ENCODE results near the gene HNRNPL. TPM values are rescaled to one million over a fixed set of nuclear protein-coding genes. Genes with fewer than 3 reads are reported as not detected.
"Not testable (repeated sequence)": the region's sequence is repeated elsewhere in the genome, so short reads cannot be mapped to it uniquely, and the experiment has no call there.

HNRNPL gene
- total and polyA plus RNA-seq, 4 experiments from 2014 or later, result 15.2 to 351 (median 202) TPM

DNA sequence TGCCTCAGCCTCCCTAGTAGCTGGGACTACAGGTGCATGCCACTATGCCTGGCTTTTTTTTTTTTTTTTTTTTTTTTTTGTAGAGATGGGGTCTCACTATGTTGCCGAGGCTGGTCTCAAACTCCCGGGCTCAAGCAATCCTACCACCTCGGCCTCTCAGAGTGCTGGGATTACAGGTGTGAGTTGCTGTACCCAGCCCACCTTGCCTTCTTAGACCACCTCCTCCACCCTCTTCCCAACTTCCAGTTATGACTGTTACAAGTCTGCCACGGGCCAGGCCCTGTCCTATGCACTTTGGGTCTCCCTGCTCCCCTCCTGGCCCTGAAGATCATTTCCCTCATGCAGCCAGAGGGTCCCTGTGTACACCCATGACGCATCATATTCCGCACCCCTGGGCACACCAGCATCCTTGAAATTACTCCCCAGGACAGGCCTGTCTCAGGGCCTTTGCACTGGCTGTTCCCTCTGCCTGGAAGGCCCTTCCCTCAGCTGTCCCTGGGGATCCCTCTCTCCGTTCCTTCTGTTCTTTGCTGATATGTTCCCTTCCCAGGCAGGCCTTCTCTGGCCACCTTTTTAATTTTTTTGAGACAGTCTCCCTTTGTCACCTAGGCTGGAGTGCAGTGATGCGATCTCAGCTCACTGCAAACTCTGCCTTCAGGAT is 40.1 kb downstream of the HNRNPL start:
- no peak for DNase-seq
- Mint-ChIP-seq H3K27ac (peak overlapping the region in 1 of 7 donors; percentile 29), H3K4me1 (peaks cover 4 to 8% (median 6%) of the 10 kb centered on the region in 4 donors), H3K36me3 (no peaks in the 10 kb centered on the region), H3K9me3 (no peaks in the 10 kb centered on the region), H3K27me3 (no peaks in the 10 kb centered on the region), H3K4me3 (no peak overlapping the region)
- Histone ChIP-seq H3K4me1 (ENCODE audit: insufficient read depth, low read length) (peaks cover 6% of the 10 kb centered on the region), H3K27ac (ENCODE audit: low read depth, low read length) (no peak overlapping the region), H3K4me3 (ENCODE audit: low read length in 2 of 2) (no peak overlapping the region), H3K9me3 (ENCODE audit: control insufficient read depth in 1 of 2, low read length in 2 of 2) (no peaks in the 10 kb centered on the region), H3K27me3 (ENCODE audit: insufficient read depth, low read length) (no peaks in the 10 kb centered on the region), H3K36me3 (ENCODE audit: insufficient read depth, low read length) (no peaks in the 10 kb centered on the region)
- POLR2A ChIA-PET (ENCODE audit: partially characterized antibody), result no interaction called here
- CTCF ChIA-PET (ENCODE audit: partially characterized antibody), result interaction anchor here (0.7 kb wide), 1 partner anchor 93 kb away, joined by 3 read pairs; no protein-coding TSS in a partner anchor
- intact Hi-C loops (cut with micrococcal nuclease), result no loop called here

DNA sequence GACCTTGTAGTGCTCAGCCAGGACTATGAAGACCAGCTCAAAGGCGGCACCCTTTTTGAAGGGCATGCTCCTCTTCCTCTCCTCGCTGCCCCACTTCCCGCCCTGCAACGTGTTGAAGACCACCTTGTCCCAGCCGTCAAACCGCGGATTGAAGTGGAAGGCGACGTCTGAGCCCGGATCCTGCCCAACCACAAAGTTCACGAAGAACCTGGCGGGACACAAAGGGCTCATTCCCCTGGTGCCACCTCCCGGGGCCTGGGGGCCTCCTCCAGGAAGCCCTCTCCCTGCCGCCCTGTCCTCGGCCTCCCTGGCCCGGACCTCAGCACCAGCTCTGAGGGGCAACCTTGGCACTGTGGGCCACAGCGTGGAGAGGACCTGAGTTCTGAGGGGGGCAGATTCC is 41.0 kb downstream of the HNRNPL start:
- Histone ChIP-seq H3K4me1 (ENCODE audit: insufficient read depth, low read length) (peaks cover 6% of the 10 kb centered on the region), H3K4me3 (ENCODE audit: low read length in 2 of 2) (no peak overlapping the region), H3K9me3 (ENCODE audit: control insufficient read depth in 1 of 2, low read length in 2 of 2) (no peaks in the 10 kb centered on the region), H3K27ac (ENCODE audit: low read depth, low read length) (no peak overlapping the region), H3K36me3 (ENCODE audit: insufficient read depth, low read length) (no peaks in the 10 kb centered on the region), H3K27me3 (ENCODE audit: insufficient read depth, low read length) (no peaks in the 10 kb centered on the region)
- no peak overlapping the region for H3K27ac Mint-ChIP-seq
- POLR2A ChIA-PET (ENCODE audit: partially characterized antibody), result no interaction called here
- CTCF ChIA-PET (ENCODE audit: partially characterized antibody), result interaction anchor here (0.7 kb wide), 1 partner anchor 15 kb away, joined by 3 read pairs; no protein-coding TSS in a partner anchor
- no peaks in the 10 kb centered on the region for H3K9me3 Mint-ChIP-seq
- peaks cover 4 to 8% (median 6%) of the 10 kb centered on the region in 4 donors for H3K4me1 Mint-ChIP-seq
- intact Hi-C loops (cut with micrococcal nuclease), result no loop called here
- no peaks in the 10 kb centered on the region for H3K27me3 Mint-ChIP-seq
- no peak overlapping the region for H3K4me3 Mint-ChIP-seq
- peaks cover 0 to 5% of the 10 kb centered on the region in 2 donors for H3K36me3 Mint-ChIP-seq
- no peak for DNase-seq

DNA sequence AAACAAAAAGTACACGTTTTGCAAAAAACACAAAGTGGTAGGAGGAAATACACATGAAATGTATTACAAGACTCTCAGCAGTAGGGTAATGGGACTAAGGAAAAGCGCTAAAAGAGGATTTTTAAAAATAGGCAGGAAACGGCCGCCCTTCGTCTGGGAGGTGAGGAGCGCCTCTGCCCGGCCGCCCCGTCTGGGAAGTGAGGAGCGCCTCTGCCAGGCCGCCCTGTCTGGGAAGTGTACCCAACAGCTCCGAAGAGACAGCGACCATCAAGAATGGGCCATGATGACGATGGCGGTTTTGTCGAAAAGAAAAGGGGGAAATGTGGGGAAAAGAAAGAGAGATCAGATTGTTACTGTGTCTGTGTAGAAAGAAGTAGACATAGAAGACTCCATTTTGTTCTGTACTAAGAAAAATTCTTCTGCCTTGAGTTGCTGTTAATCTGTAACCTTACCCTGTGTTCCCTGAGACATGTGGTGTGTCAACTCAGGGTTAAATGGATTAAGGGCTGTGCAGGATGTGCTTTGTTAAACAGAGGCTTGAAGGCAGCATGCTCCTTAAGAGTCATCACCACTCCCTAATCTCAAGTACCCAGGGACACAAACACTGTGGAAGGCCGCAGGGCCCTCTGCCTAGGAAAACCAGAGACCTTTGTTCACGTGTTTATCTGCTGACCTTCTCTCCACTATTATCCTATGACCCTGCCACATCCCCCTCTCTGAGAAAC is 42.2 kb downstream of the HNRNPL start:
- H3K36me3 Mint-ChIP-seq; H3K9me3 Mint-ChIP-seq; DNase-seq; H3K4me3 ChIP-seq (ENCODE audit: low read length in 2 of 2); H3K4me3 Mint-ChIP-seq; CTCF ChIA-PET (ENCODE audit: partially characterized antibody); H3K9me3 ChIP-seq (ENCODE audit: control insufficient read depth in 1 of 2, low read length in 2 of 2); intact Hi-C loops (cut with micrococcal nuclease); POLR2A ChIA-PET (ENCODE audit: partially characterized antibody); H3K4me1 Mint-ChIP-seq; H3K36me3 ChIP-seq (ENCODE audit: insufficient read depth, low read length); H3K4me1 ChIP-seq (ENCODE audit: insufficient read depth, low read length); H3K27me3 Mint-ChIP-seq; H3K27ac ChIP-seq (ENCODE audit: low read depth, low read length); H3K27me3 ChIP-seq (ENCODE audit: insufficient read depth, low read length): not testable (repeated sequence)
- peak overlapping the region in 1 of 7 donors; percentile 8 for H3K27ac Mint-ChIP-seq

DNA sequence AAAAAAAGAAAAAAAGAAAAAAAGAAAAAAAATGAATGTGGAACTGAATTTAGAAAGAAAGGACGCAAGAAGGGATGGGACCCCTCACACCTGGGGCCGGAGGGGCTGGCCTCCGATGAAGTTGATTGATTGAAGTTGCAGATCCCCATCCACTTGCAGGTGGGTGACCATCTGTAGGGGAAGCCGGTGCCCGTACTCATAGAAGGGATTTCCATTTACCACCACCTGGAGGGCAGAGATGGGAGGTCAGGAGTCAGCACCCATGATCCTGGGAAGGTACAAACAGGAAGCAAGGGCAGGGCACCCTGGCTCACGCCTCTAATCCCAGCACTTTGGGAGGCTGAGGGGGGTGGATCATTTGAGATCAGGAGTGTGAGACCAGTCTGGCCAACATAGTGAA is 43.4 kb downstream of the HNRNPL start:
- DNase-seq, result no peak
- ChIA-PET CTCF (ENCODE audit: partially characterized antibody) (no interaction called here), POLR2A (ENCODE audit: partially characterized antibody) (no interaction called here)
- no peaks in the 10 kb centered on the region for H3K9me3 Mint-ChIP-seq
- no peak overlapping the region for H3K4me3 Mint-ChIP-seq
- H3K4me1 ChIP-seq (ENCODE audit: insufficient read depth, low read length), result peaks cover 6% of the 10 kb centered on the region
- H3K9me3 ChIP-seq (ENCODE audit: control insufficient read depth in 1 of 2, low read length in 2 of 2), result no peaks in the 10 kb centered on the region
- no peak overlapping the region for H3K4me3 ChIP-seq (ENCODE audit: low read length in 2 of 2)
- H3K27me3 Mint-ChIP-seq, result no peaks in the 10 kb centered on the region
- no peaks in the 10 kb centered on the region for H3K36me3 ChIP-seq (ENCODE audit: insufficient read depth, low read length)
- peaks cover 0 to 5% of the 10 kb centered on the region in 2 donors for H3K36me3 Mint-ChIP-seq
- H3K27me3 ChIP-seq (ENCODE audit: insufficient read depth, low read length), result no peaks in the 10 kb centered on the region
- H3K27ac Mint-ChIP-seq, result no peak overlapping the region
- no peak overlapping the region for H3K27ac ChIP-seq (ENCODE audit: low read depth, low read length)
- intact Hi-C loops (cut with micrococcal nuclease), result no loop called here
- H3K4me1 Mint-ChIP-seq, result peaks cover 4 to 8% (median 6%) of the 10 kb centered on the region in 4 donors

DNA sequence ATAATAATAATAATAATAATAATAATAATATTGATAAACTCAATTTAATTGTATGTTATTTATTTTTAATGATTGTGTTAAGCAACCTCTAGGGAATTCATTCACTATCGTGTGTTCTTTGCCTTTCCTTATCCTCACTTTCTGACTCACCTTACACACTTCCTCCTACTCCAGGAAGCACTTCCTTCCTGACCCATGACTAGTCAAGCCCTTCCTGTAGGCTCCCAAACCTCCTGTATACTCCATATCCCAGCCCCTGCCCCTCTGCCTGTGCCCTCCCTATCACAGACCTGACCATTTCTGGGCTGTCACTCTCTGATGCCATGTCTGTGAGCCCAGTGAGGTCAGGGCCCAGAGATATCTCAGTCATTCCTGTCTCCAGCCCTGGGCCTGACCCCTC is 44.6 kb downstream of the HNRNPL start:
- CTCF ChIA-PET (ENCODE audit: partially characterized antibody), result no interaction called here
- intact Hi-C loops (cut with micrococcal nuclease), result no loop called here
- POLR2A ChIA-PET (ENCODE audit: partially characterized antibody), result no interaction called here
- Histone ChIP-seq H3K4me3 (ENCODE audit: low read length in 2 of 2) (no peak overlapping the region), H3K27me3 (ENCODE audit: insufficient read depth, low read length) (no peaks in the 10 kb centered on the region), H3K27ac (ENCODE audit: low read depth, low read length) (no peak overlapping the region), H3K4me1 (ENCODE audit: insufficient read depth, low read length) (peaks cover 6% of the 10 kb centered on the region), H3K36me3 (ENCODE audit: insufficient read depth, low read length) (no peaks in the 10 kb centered on the region), H3K9me3 (ENCODE audit: control insufficient read depth in 1 of 2, low read length in 2 of 2) (no peaks in the 10 kb centered on the region)
- H3K27ac Mint-ChIP-seq, result peak overlapping the region in 2 of 7 donors; percentile 64 to 81
- H3K4me1 Mint-ChIP-seq, result peaks cover 4 to 8% (median 6%) of the 10 kb centered on the region in 4 donors
- no peak for DNase-seq
- no peaks in the 10 kb centered on the region for H3K9me3 Mint-ChIP-seq
- peak overlapping the region in 1 of 8 donors; percentile 29 for H3K4me3 Mint-ChIP-seq
- no peaks in the 10 kb centered on the region for H3K27me3 Mint-ChIP-seq
- H3K36me3 Mint-ChIP-seq, result peaks cover 0 to 5% of the 10 kb centered on the region in 2 donors

DNA sequence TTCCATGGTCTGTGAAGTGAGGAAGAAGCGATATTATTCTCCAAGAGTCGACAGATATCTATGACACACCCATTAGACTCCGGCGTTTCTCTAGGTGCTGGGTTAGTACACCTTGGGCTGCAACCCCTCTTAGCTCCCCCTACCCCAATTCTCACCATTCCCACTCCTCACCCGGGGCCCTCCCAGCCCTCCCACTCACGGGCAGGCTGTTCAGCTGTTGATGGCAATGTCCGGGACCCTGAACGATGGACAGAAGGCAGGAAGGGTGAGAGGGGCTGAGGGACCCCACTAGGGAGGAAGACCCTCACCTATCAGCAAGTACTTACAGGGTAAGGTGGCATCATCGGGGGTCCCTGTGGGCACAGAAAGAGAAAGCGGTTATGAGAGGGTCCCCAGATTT is 46.2 kb downstream of the HNRNPL start:
- Mint-ChIP-seq H3K27me3 (no peaks in the 10 kb centered on the region), H3K4me1 (peaks cover 3 to 8% (median 6%) of the 10 kb centered on the region in 4 donors), H3K9me3 (peaks cover 0 to 2% (median 0%) of the 10 kb centered on the region in 8 donors), H3K27ac (no peak overlapping the region), H3K4me3 (no peak overlapping the region), H3K36me3 (peaks cover 0 to 5% of the 10 kb centered on the region in 2 donors)
- no peak overlapping the region for H3K4me3 ChIP-seq (ENCODE audit: low read length in 2 of 2)
- POLR2A ChIA-PET (ENCODE audit: partially characterized antibody), result no interaction called here
- H3K27ac ChIP-seq (ENCODE audit: low read depth, low read length), result no peak overlapping the region
- no peaks in the 10 kb centered on the region for H3K9me3 ChIP-seq (ENCODE audit: control insufficient read depth in 1 of 2, low read length in 2 of 2)
- no peaks in the 10 kb centered on the region for H3K36me3 ChIP-seq (ENCODE audit: insufficient read depth, low read length)
- CTCF ChIA-PET (ENCODE audit: partially characterized antibody), result interaction anchor here (1.0 kb wide), 1 partner anchor 66 kb away, joined by 4 read pairs; no protein-coding TSS in a partner anchor
- no peaks in the 10 kb centered on the region for H3K27me3 ChIP-seq (ENCODE audit: insufficient read depth, low read length)
- intact Hi-C loops (cut with micrococcal nuclease), result no loop called here
- H3K4me1 ChIP-seq (ENCODE audit: insufficient read depth, low read length), result peaks cover 6% of the 10 kb centered on the region
- no peak for DNase-seq

DNA sequence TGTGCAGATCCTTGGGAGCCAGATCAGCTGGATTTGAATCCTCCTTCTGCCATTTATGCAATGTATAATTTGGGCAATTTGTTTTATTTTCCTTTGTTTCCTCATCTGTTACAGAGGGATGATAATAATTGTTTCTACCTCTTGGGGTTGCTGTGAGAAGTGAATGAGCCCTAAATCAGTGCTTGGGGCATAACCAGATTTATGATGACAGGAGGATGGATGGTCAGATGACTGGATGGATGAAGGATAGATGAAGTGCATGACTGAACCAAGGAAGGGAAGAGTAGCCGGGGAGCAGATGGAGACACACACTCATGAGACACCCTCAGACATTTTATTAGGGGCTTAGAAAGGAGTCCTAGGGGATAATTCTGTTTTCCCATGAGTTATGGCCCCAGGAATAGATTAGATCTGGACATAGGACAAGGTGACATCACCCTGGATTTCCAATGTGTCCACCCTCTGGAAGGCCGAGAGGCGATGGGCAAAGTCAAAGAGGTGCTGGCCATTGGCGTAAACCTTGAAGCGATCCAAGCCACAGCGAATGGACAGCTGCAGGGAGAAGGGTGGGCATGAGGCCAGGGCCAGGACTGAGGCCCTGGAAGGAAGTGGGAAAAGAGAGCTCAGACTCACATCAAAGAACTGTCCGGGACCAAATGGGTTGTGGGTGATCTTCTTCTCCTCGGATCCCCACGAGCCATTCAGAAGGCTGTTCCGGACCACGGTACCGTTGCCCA is 48.3 kb downstream of the HNRNPL start:
- peaks cover 0 to 2% (median 0%) of the 10 kb centered on the region in 8 donors for H3K9me3 Mint-ChIP-seq
- H3K4me3 Mint-ChIP-seq, result no peak overlapping the region
- no peak overlapping the region for H3K4me3 ChIP-seq (ENCODE audit: low read length in 2 of 2)
- H3K27me3 ChIP-seq (ENCODE audit: insufficient read depth, low read length), result no peaks in the 10 kb centered on the region
- peaks cover 0 to 5% of the 10 kb centered on the region in 2 donors for H3K36me3 Mint-ChIP-seq
- ChIA-PET POLR2A (ENCODE audit: partially characterized antibody) (no interaction called here), CTCF (ENCODE audit: partially characterized antibody) (interaction anchor here (0.6 to 0.7 kb wide), 2 partner anchors 85 to 167 kb away, joined by 3 read pairs; no protein-coding TSS in a partner anchor)
- intact Hi-C loops (cut with micrococcal nuclease), result no loop called here
- H3K36me3 ChIP-seq (ENCODE audit: insufficient read depth, low read length), result no peaks in the 10 kb centered on the region
- no peaks in the 10 kb centered on the region for H3K27me3 Mint-ChIP-seq
- peaks cover 6% of the 10 kb centered on the region for H3K4me1 ChIP-seq (ENCODE audit: insufficient read depth, low read length)
- peaks cover 3 to 8% (median 5%) of the 10 kb centered on the region in 4 donors for H3K4me1 Mint-ChIP-seq
- no peak for DNase-seq
- no peaks in the 10 kb centered on the region for H3K9me3 ChIP-seq (ENCODE audit: control insufficient read depth in 1 of 2, low read length in 2 of 2)
- no peak overlapping the region for H3K27ac ChIP-seq (ENCODE audit: low read depth, low read length)
- H3K27ac Mint-ChIP-seq, result no peak overlapping the region

Measured in CD4-positive, alpha-beta memory T cell (primary cell).